Heart right ventricle (tissue), 16 donors: Measurements from ENCODE around the gene HHIPL1. TPM values are rescaled to one million over a fixed set of nuclear protein-coding genes. Genes with fewer than 3 reads are reported as not detected.

Source experiments
- ATAC-seq, 8 donors: fragments of 200-7000 bp; cut with Tn5 transposase; one replicate each; pipeline ENCODE4 v1.9.1; 2020; ENCODE audit warnings: mild to moderate bottlenecking in 8 of 8, moderate library complexity in 8 of 8, moderate number of reproducible peaks in 1 of 8
- DNase-seq, 2 donors: peaks; one replicate each; pipeline ENCODE4 v3.0.0-alpha.2; 2020
- H3K27ac ChIP-seq, 10 donors: fragments of 200-600 bp; sonication (generic) in 2 of 10; one replicate each; pipeline versions ENCODE4 v1.5.0 to v1.8.0; 2020 to 2022; ENCODE audit warnings: mild to moderate bottlenecking in 3 of 10
- H3K27me3 ChIP-seq, 7 donors: fragments of 200-600 bp; one replicate each; pipeline ENCODE4 v1.8.0; 2021 to 2022; ENCODE audit warnings: mild to moderate bottlenecking in 2 of 7
- H3K36me3 ChIP-seq, 9 donors: fragments of 200-600 bp; sonication (generic) in 1 of 9; one replicate each; pipeline versions ENCODE4 v1.5.0 to v1.8.0; 2020 to 2022; ENCODE audit warnings: mild to moderate bottlenecking in 2 of 9
- H3K4me1 ChIP-seq, 9 donors: fragments of 200-600 bp; sonication (generic) in 1 of 9; one replicate each; pipeline versions ENCODE4 v1.5.0 to v1.8.0; 2020 to 2022; ENCODE audit warnings: mild to moderate bottlenecking in 4 of 9
- H3K4me3 ChIP-seq, 10 donors: fragments of 200-600 bp; sonication (generic) in 2 of 10; one replicate each; pipeline versions ENCODE4 v1.5.0 to v1.8.0; 2020 to 2022; ENCODE audit warnings: mild to moderate bottlenecking in 7 of 10, moderate library complexity in 2 of 10
- H3K9me3 ChIP-seq, 11 donors: fragments of 200-600 bp in 10 of 11; sonication (generic) in 2 of 11; one replicate each; pipeline versions ENCODE4 v1.5.0 to v1.8.0; 2013 to 2022; ENCODE audit warnings: mild to moderate bottlenecking in 2 of 11, control low read depth in 1 of 11, moderate library complexity in 1 of 11
- CTCF ChIP-seq, 9 donors: fragments of 200-600 bp; sonication (generic) in 2 of 9; IDR thresholded peaks; one replicate each; pipeline versions ENCODE4 v1.5.0 to v1.8.0; 2021 to 2022; ENCODE audit warnings: antibody characterized with exemption in 9 of 9, mild to moderate bottlenecking in 5 of 9, moderate library complexity in 1 of 9
- WGBS, 2 donors: extraction: QIAGEN DNeasy Blood & Tissue Kit; methylation state at CpG; one replicate each; pipeline ENCODE4 v1.1.7; 2013; ENCODE audit warnings: inconsistent platforms in 1 of 2; 5-methylcytosine and 5-hydroxymethylcytosine counted together
- intact Hi-C, 10 donors: fragments of 100-400 bp; cut with DNase I; formaldehyde crosslinking; loops; one replicate each; pipeline versions ENCODE4 v1.11.1 to v1.14.2; 2022
- polyA plus RNA-seq, 2 donors: library from polyadenylated mRNA; stranded (reverse); fragments of 200-250 nt; gene quantifications; one replicate each; pipeline ENCODE4 v1.2.3, GENCODE V29; 2013
- total RNA-seq, 10 donors: library from RNA; stranded (reverse); fragmentation: NEBNext Ultra II Directional in 3 of 10; extraction: Animal tissue kit (Norgen Biotek cat#: 25700) in 3 of 10; gene quantifications; one replicate each; pipeline versions ENCODE4 v1.2.1 to v1.2.4, GENCODE V29; 2021 to 2023
- donor health status: Arrhythmogenic right ventricular cardiomyopathy.
- donor health status: ischemic (EF 13 %, LVEDD 7.1; RV severe dilation, severe dysfunction).
- donor health status: healthy with polysubstance abuse.
- donor health status: DM: no; HTN: yes; CAD: no.
- donor health status: DM: no; HTN: no; CAD: no.
- donor health status: ischemic (EF 25% LVEDD 6.9; RV normal size, moderate dysfunction).
- donor health status: ischemic (EF 25% LVEDD 5.7; RV mildly dilated, moderate dysfunction).
- donor health status: healthy.
- donor health status: DM: yes; HTN: yes; CAD: no.
- donor health status: Ischemic cardiomyopathy.
- donor health status: ischemic (EF 35%, LVEDD 5.7; RV mildly dilated, moderate dysfunction).
- donor health status: nonischemic (EF 11% LVEDD 7.7; RV severe dilation, severe dysfunction).
- donor health status: DM: yes; HTN: yes; CAD: no.
- donor health status: PGD.
- donor health status: ischemic (EF 29% LVEDD 5.4; RV normal size, mild dysfunction).
- donor health status: nonischemic (EF 23%, LVEDD 6.1; RV moderate dilation, normal function).

The HHIPL1 gene
- total and polyA plus RNA-seq, 12 donors: 0.55 to 2.2 (median 1.2) TPM

DNA sequence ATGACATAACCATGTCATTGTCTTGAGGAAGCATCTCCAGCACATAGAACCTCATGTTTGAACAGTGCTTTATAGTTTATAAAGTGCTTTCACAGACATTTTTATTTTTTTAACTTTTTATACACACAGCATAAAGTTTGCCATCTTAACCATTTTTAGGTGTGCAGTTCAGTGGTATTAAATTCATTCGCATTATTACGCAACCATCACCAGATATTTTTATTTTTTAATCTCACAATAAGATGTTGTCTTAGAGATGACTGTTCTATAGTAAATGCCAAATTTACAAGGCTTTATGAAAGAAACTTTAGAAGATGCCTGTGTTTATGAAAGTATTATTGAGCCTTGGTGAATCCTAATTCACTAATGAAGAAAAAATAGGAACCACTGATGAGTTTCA lies 59.1 kb downstream of the HHIPL1 start:
- Histone ChIP-seq H3K36me3 (peaks cover 0 to 7% (median 0%) of the 10 kb centered on the region in 9 donors), H3K27ac (no peak overlapping the region), H3K9me3 (peaks cover 0 to 29% (median 8%) of the 10 kb centered on the region in 11 donors), H3K4me3 (no peak overlapping the region), H3K4me1 (peaks cover 0 to 2% (median 0%) of the 10 kb centered on the region in 9 donors), H3K27me3 (no peaks in the 10 kb centered on the region)
- ATAC-seq (no peak), DNase-seq (no peak)
- intact Hi-C loops: no loop called here
- WGBS, 2 donors: 97 to 98% methylated on average over 2 of the region's 2 CpGs
- no peak for TF ChIP-seq CTCF (IDR thresholded peaks at IDR 0.05)

DNA sequence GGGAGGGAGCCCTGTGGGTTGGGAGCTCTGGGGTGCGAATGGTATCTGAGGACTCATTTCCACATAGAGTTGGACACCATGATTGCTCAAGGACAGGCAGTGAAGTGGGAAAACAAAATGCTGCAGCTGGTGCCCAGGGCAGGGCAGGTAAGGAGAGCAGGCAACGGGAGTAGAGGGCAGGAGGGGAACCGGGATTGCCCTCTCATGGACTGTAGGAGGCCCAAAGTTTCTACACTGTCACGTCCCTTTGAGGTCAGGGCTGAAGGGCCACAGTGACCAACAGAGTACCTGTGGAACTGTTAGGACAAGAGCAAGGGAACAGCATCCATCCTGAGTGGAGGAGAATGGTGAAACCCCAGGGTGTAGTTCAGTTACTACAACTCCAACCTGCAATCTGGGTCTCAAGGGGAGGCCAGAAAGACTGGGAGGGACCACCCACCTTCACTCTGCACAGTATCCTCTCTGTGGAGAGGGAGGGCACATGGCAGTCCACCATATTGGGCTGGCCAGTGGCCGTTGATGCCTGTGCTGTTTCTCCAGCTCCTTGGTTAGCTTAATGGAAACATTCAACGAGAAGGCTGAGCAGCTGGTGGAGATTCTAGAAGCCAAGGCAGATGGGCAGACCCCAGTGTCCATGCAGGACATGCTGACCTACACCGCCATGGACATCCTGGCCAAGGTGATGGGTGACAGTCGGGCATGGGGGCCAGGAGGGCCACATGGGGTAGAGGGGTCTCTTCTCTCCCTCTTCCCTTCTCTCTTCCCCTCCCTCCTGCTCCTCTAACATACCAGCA lies 61.4 kb downstream of the HHIPL1 start:
- Histone ChIP-seq H3K9me3 (peaks cover 0 to 31% (median 8%) of the 10 kb centered on the region in 11 donors), H3K4me1 (no peaks in the 10 kb centered on the region), H3K27ac (no peak overlapping the region), H3K27me3 (no peaks in the 10 kb centered on the region), H3K4me3 (no peak overlapping the region), H3K36me3 (peaks cover 0 to 7% (median 0%) of the 10 kb centered on the region in 9 donors)
- DNase-seq (no peak), ATAC-seq (no peak)
- TF ChIP-seq CTCF (IDR thresholded peaks at IDR 0.05): no peak
- 80 to 82% methylated on average over 8 of the region's 8 CpGs for WGBS, 2 donors
- intact Hi-C loops: no loop called here

GRCh38 chr14:99707420-99707819 lies 62.5 kb downstream of the HHIPL1 start:
- H3K9me3 ChIP-seq: peaks cover 0 to 36% (median 8%) of the 10 kb centered on the region in 11 donors
- no peaks in the 10 kb centered on the region for H3K27me3 ChIP-seq
- H3K36me3 ChIP-seq: peaks cover 0 to 7% (median 0%) of the 10 kb centered on the region in 9 donors
- H3K4me3 ChIP-seq: no peak overlapping the region
- 97 to 100% methylated on average over 2 of the region's 2 CpGs for WGBS, 2 donors
- ATAC-seq: no peak
- no peak overlapping the region for H3K27ac ChIP-seq
- no peak for TF ChIP-seq CTCF (IDR thresholded peaks at IDR 0.05)
- no peaks in the 10 kb centered on the region for H3K4me1 ChIP-seq
- DNase-seq: no peak
- intact Hi-C loops: no loop called here

DNA sequence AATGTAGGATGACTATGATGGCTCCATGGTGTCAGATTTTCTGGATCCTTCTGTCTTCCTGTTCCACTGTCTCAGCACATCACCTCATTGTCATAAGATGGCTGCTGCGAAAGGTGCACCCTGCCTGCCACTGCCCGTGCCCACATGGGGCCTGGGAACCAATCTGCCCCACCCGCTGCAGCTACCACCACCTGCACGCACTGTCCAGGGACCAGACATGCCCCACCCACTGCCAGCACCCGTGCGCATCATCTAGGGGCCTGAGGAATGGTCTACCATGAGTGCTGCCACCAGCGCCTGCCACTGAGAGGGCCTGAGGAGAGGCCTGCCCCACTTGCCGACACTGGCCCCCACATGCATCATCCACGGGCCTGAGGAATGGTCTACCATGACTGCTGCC lies 63.0 kb downstream of the HHIPL1 start:
- DNase-seq: no peak
- WGBS, 2 donors: 97% methylated on average over 9 of the region's 9 CpGs
- H3K27ac ChIP-seq: no peak overlapping the region
- H3K36me3 ChIP-seq: peaks cover 0 to 7% (median 0%) of the 10 kb centered on the region in 9 donors
- H3K27me3 ChIP-seq: no peaks in the 10 kb centered on the region
- H3K4me3 ChIP-seq: no peak overlapping the region
- peaks cover 0 to 37% (median 7%) of the 10 kb centered on the region in 11 donors for H3K9me3 ChIP-seq
- no peak for TF ChIP-seq CTCF (IDR thresholded peaks at IDR 0.05)
- H3K4me1 ChIP-seq: no peaks in the 10 kb centered on the region
- peak in 1 of 8 donors; percentile 22 for ATAC-seq
- intact Hi-C loops: no loop called here
